K562 (cell line): Measurements from ENCODE around the gene SLC24A4. TPM values are rescaled to one million over a fixed set of nuclear protein-coding genes. Genes with fewer than 3 reads are reported as not detected.

Experiments
- BRF2 ChIP-seq: IDR thresholded peaks from 3 replicates; pipeline ENCODE4 v1.6.1; 2011; ENCODE audit warnings: borderline replicate concordance, mild to moderate bottlenecking; ENCODE audit not compliant: insufficient read length, insufficient read depth
- CGGBP1 ChIP-seq: fragments of 250-450 bp; sonication (Bioruptor Pico); IDR thresholded peaks from 2 replicates; pipeline ENCODE4 v1.9.0; 2021; ENCODE audit warnings: mild to moderate bottlenecking
- CTCFL ChIP-seq: IDR thresholded peaks from 2 replicates; pipeline ENCODE4 v1.6.1; 2011; ENCODE audit warnings: borderline replicate concordance, low read depth, mild to moderate bottlenecking, moderate library complexity, low read length; ENCODE audit not compliant: insufficient read depth, poor library complexity, severe bottlenecking
- ID3 ChIP-seq, 2 experiments: fragments of 250-450 bp in 1 of 2; fragments of 450-650 bp in 1 of 2; sonication (Bioruptor Pico) in 1 of 2; IDR thresholded peaks; 2 replicates each; pipeline versions ENCODE4 v1.6.1 to v1.8.0; 2016 to 2021; ENCODE audit warnings: mild to moderate bottlenecking in 2 of 2, moderate library complexity in 2 of 2, missing compliant biosample characterization in 1 of 2, missing genetic modification characterization in 1 of 2
- LARP7 ChIP-seq: fragments of 450-650 bp; IDR thresholded peaks from 2 replicates; pipeline ENCODE4 v1.6.1; 2016
- MAFK ChIP-seq: IDR thresholded peaks from 2 replicates; pipeline ENCODE4 v1.6.1; 2011; ENCODE audit warnings: low read length, improper control_type of control experiment
- MCM7 ChIP-seq, 2 experiments: fragments of 450-650 bp; IDR thresholded peaks; 2 replicates each; pipeline ENCODE4 v1.6.1; 2016 to 2018
- NFIC ChIP-seq: fragments of 450-650 bp; IDR thresholded peaks from 2 replicates; pipeline ENCODE4 v1.6.1; 2017; ENCODE audit warnings: mild to moderate bottlenecking, inconsistent platforms
- POLR2AphosphoS5 ChIP-seq: IDR thresholded peaks from 2 replicates; pipeline ENCODE4 v1.6.1; 2011; ENCODE audit warnings: mild to moderate bottlenecking, low read depth, low read length, moderate library complexity; ENCODE audit not compliant: control insufficient read depth, insufficient read depth
- SAP30 ChIP-seq: fragments of 200-600 bp; sonication (generic); IDR thresholded peaks from 2 replicates; pipeline ENCODE4 v1.6.1; 2012; ENCODE audit warnings: borderline replicate concordance, low read depth, mild to moderate bottlenecking, moderate library complexity, low read length, control low read depth, inconsistent platforms; ENCODE audit not compliant: insufficient read depth, poor library complexity, severe bottlenecking
- SMARCA4 ChIP-seq: fragments of 450-650 bp; IDR thresholded peaks from 2 replicates; pipeline ENCODE4 v1.6.1; 2016
- TARDBP ChIP-seq: fragments of 450-650 bp; IDR thresholded peaks from 2 replicates; pipeline ENCODE4 v1.6.1; 2016
- ZBTB40 ChIP-seq, 2 experiments: fragments of 450-650 bp in 1 of 2; sonication (generic) in 1 of 2; formaldehyde crosslinking in 1 of 2; IDR thresholded peaks; 2 replicates each; pipeline versions ENCODE4 v1.7.1 to v1.9.0; 2016 to 2022; ENCODE audit warnings: inconsistent platforms in 1 of 2, mild to moderate bottlenecking in 1 of 2, missing genetic modification reagents in 1 of 2
- ZNF232 ChIP-seq: sonication (generic); formaldehyde crosslinking; IDR thresholded peaks from 2 replicates; pipeline ENCODE4 v1.8.0; 2022; ENCODE audit warnings: mild to moderate bottlenecking, missing genetic modification reagents
- polyA plus RNA-seq, 8 experiments: library from polyadenylated mRNA; depleted of rRNA in 4 of 8; stranded (reverse) in 5 of 8; unstranded in 3 of 8; fragments of >200 nt; fragmentation: Nextera tagmentation in 2 of 8; fragmentation: Illumina TruSeq in 1 of 8; extraction: Ambion mirVana in 2 of 8; extraction: Trizol in 1 of 8; gene quantifications; 2 replicates each; pipeline versions ENCODE4 v1.2.1 to v1.2.3, GENCODE V29; 2011 to 2014; ENCODE audit warnings: inconsistent platforms in 1 of 8, missing spikeins in 1 of 8
- total RNA-seq, 7 experiments: library from RNA; depleted of rRNA in 6 of 7; stranded (reverse); fragments of >200 nt in 6 of 7; fragmentation: Illumina TruSeq in 2 of 7; extraction: Trizol in 2 of 7; gene quantifications; 2 replicates each; pipeline versions ENCODE4 v1.2.1 to v1.2.3, GENCODE V29; 2011 to 2021; ENCODE audit warnings: low replicate concordance in 1 of 7

Gene SLC24A4
- total and polyA plus RNA-seq, 9 of the 15 experiments (the other 6 are each of a cell fraction or from before 2014, with no cell fraction given) = not detected

- TF ChIP-seq ZBTB40 (IDR thresholded peaks at IDR 0.05) = no peak
- no peak for TF ChIP-seq ZBTB40 (CRISPR knock-in tag; IDR thresholded peaks at IDR 0.05)
- no peak for TF ChIP-seq NFIC
- TF ChIP-seq LARP7 = no peak
- TF ChIP-seq ZNF232 (CRISPR knock-in tag) = no peak
- TF ChIP-seq CGGBP1 (CRISPR knock-in tag) = no peak
- TF ChIP-seq SMARCA4 = no peak
- TF ChIP-seq MAFK = no peak
- TF ChIP-seq CTCFL = no peak
- no peak for TF ChIP-seq MCM7 (IDR thresholded peaks at IDR 0.05)
- TF ChIP-seq SAP30 = no peak
- no peak for TF ChIP-seq ID3 (CRISPR knock-in tag; IDR thresholded peaks at IDR 0.05)
- TF ChIP-seq ID3 (tag; IDR thresholded peaks at IDR 0.05) = no peak
- TF ChIP-seq POLR2AphosphoS5 = no peak
- no peak for TF ChIP-seq BRF2
- no peak for TF ChIP-seq TARDBP
Observed at GRCh38 chr14:92380131-92380530, 57.2 kb downstream of the SLC24A4 start (continued).
